HG02623 (cell line): ENCODE measurements around the gene NRBP1.

Experiments
- ATAC-seq: cut with Tn5 transposase; IDR thresholded peaks from one replicate; pipeline ENCODE4 v1.9.1; 2021; ENCODE audit warnings: moderate library complexity; ENCODE audit not compliant: unreplicated experiment

Gene NRBP1

GRCh38 chr2:27489498-27490397, 61.3 kb downstream of the NRBP1 start, which contains the start of gene IFT172:
TSS of gene IFT172 (minus strand) at chr2:27489743. CDS start at chr2:27489653, 90 bp downstream.
- ATAC-seq, result peak; percentile 94
